ENCODE data around the gene NRIP3.
A peak's percentile ranks its signal among the peaks of the same experiment; 100 is the strongest.
"Not testable (repeated sequence)": the region's sequence is repeated elsewhere in the genome, so short reads cannot be mapped to it uniquely, and the experiment has no call there.

Gene NRIP3

DNA sequence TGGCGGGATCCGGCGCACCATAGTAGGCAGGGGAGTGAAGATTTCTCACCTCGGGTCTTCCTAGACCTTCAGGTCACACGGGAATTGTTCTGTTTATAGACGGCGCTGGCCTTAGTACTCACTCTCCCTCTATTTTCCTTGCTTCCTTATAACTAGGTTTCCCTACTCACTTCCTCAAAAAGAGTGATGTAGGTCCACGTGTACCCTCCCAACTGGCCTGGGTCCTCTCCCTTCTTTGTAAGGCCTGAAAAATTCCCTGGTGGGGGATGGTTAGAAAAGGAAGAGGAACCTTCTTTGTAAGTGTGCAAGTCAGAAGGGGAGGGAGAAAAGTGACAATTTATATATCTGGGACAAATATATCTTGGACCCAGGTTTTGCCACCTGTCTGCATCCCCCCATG lies 36.6 kb downstream of the NRIP3 start:
- no peak for DNase-seq

DNA sequence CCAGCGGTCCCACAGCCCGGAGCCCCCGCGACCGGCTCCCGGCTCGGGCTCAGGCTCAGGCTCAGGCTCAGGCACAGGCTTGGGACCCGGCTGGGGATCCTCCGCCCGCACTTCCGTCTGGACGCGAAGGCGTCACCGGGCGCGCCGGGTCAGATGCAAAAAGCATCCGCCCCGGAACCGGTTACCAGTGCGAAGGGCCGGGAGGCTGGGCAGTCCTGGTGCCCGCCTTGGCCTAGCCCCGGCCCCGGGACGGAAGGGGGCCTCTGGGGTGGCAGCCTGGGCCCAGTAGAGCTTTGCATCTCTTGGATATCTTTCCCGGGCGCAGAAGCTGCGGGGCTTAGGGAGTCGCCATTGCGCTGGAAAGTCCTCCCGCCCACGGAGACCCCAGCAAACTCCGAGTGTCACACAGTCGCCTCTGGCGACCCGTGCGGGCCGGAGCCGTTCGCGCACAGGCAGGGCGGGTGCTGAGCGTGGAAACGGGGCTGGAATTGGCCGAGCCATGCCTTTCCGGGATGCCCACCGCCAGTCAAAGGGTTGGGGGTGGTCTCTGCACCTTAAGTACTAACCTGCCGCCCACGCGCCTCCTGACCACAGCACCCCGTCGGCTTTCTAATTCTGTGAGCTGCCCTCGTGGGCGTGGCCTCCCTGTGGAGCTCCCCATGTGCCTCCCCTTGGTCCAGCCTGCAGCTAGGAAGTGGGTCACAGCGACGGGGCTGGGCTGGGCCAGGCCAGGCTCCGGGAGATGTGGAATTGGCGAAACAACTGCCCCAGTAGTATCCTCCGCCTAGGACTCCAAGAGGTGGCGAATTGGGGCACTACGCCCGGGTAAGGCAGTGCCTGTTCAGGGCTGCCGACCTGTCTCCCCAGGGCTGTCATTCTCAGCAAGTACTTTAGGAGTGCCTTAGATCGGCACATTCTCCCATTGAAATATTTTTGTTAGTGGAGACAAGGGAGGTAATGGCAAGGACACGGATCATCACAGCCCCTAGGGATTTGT lies 39.2 kb downstream of the NRIP3 start, which contains the start of gene TMEM9B:
Gene TMEM9B, minus strand, starts transcription at position 119 of the 997 bp plus-strand sequence. CDS start 129 bp downstream, outside the sequence.
- DNase-seq: peak; percentile 82

DNA sequence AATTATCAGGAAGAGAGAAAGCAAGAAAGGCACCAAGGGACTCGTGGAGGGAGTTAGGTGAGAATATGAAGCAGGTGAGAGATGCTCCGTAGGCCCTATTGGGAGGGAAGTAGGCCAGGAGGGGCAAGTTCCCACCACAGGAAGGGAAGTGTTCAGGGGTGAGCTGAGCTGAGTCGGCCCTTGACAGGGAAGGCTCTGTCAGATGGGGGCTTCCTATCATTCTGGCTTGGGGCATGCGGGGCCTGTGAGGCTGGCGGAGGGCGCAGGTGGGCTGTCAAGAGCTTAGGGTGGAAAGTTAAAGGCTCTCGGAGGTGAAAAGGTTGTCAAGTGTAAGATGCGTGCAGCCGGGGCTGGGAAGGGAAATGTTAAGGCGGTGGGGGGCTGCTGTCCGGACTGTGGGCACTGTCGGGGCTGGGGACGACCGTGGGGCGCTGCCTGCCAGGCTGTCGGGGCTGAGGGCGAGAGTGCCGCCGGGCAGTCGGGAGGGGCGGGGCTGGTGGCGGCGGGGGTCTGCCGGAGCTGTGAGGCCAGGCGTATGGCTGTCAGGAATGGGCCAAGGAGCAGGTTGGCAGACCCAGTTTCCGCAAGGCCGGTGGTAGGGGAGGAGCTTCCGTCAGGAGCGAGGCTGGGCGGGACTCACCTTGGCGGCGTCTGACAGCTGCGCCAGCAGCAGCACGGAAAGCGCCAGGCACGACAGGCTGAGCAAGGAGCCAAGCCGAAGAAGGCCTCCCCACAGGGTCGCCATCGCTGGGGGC lies 40.1 kb downstream of the NRIP3 start:
- DNase-seq: peak; percentile 85

DNA sequence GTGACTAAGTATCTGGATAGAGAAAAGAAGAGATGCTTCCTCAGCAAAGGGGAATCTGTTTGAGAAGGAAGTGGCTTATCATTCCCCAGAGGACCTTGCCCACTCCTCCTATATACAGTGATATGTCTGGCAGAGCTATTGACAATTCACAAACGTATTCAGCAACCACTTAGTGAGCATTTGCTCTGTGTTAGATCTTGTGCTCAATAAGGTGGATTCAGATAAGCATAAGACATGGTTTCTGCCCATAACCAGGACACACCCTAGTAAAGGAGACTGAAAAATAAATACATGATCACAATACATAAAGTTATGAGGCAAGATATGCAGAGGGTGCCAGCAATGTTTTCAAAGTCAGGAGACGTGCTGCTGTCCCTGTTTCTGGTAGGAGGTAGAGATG lies 41.0 kb downstream of the NRIP3 start:
- DNase-seq: no peak

DNA sequence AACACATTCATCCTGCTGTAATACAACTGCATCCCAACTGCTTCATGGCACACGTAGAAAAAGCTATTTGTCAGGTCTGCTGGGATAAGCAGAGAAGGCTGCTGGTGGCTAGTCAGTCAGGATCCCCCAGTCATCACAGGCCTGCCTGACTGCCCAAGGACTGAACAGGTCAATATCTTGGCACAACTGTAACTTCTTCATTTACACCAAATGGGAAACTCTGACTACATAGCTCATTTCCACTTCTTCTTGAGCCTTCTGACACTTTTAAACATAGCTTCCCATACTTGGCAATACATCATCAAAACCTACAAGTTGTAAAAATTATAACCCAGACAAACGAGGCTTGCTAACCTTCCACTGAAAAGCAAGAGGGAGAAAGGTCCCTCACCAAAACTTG lies 42.4 kb downstream of the NRIP3 start:
- no peak for DNase-seq

DNA sequence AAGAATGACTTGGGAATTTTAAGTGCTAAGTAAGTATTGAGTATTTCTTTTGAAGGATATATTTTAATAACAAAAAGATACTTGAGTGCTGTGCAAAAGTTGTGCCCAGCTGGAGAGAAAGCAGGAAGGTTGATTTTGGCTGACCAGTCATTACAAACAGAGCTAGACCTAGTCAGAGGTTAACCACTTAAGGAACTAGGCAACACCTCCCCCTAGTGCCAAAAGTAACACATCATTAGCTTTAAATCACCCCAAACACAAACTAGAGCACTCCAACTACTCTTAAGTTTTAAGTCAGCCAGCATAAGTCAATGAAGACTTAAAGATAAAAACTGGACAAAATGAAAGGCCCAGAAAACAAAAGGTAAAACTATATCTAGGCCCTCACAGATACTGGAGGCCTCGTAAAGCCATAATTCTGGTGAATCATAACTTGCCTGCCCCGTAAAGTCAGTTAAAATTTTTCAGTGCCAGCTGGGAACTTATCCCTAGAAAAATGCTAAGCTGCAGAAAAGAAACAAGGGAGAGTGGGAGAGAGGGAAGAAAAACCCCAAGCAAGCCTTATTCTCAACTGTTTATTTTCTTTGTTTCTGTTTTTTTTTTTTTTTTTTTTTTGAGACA lies 44.1 kb downstream of the NRIP3 start:
- peak; percentile 31 for DNase-seq

DNA sequence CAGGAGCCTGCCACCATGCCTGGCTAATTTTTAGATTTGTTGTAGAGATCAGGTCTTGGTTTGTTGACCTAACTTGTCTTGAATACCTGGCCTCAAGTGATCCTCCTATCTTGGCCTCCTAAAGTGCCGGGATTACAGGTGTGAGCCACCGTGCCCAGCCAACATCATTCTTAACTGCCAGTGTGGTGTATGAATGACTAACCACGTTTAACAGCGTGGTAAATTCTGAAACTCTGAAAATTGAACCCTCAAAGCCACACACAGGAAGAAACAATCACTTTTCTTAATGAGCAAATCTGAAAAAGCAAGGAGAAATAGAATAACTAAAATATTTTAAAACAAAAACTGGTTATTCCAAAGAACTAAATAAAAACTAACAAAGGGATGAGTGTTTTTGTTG lies 46.9 kb downstream of the NRIP3 start:
- no peak for DNase-seq

DNA sequence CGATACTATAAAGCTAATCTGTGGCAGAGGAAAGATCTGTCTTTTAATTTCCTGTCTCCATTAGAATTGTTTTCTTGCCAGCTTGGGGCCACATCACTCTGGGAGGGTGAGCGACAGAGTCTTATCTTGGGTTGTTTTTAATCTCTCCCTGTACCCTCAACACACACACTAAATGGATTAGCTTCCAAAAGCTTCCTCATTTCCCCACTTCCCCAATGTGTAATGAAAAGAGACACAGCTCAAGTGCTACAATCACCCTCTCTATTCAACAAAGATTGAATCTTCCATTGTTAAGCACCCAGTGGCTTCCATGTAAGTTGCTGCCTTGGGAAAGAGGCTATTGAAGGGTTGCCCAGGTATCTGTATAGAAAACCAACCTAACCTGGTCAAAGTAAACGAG lies 54.9 kb downstream of the NRIP3 start:
- DNase-seq: no peak

DNA sequence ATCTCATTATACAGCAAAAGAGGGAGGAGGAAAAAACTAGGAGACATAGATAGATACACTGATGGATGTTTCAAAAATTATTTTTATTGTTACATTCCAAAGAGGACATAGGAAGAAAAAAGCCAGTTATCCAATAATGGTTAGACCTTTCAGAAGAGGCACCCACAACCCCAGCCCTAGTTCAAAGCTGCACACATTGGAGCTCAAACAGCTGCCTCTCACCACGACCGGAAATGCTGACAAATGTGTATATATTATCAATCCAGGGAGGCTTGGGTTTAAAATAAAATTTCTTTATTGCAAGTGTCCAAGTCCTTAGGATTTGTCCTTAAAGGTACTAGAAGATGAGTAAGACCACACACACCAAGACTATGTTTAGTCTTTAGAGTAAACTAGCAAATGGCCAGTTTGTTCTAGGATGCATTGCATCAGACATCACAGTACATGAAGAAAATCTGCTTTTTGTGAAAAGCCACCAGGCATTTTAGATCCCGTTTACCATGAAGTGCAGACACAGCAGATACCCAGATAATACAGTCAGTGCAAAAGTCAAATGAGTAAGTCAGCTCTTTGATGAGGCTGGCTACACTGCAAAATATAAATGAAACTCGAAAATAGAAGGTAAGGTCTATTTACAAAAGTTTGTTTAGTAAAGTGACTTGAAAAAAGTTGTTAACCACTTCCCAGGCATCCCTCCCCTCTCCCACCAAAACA lies 56.4 kb downstream of the NRIP3 start:
- no peak for DNase-seq

DNA sequence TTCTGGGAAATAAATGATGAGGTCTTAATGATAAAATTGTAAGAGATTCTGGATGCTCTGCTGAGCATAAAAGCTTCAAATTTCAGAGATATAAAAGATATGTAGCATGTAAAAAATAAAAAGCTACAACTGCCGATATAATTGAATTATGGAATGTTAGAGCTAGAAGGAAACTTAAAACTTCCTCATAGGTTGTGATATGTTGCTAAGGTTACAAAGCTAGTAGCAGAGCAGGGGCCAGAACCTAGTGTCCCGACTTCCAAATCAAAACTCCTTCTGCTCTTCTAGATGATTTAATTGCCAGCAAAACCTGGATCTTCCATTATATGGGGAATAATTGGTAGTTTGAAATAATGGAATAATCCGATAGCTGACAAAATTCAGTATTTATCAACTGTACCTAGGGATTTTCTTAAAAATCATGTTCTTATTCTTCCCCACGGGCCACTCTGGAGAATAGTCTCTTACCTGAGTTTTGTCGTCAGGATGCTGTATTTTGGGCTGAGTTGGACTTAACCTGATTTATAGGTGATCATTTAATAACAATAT lies 61.2 kb downstream of the NRIP3 start, which contains the start of gene ASCL3:
Gene ASCL3, minus strand, starts transcription at position 499 of the 549 bp plus-strand sequence. CDS start 4,855 bp downstream, outside the sequence.
- DNase-seq: no peak

DNA sequence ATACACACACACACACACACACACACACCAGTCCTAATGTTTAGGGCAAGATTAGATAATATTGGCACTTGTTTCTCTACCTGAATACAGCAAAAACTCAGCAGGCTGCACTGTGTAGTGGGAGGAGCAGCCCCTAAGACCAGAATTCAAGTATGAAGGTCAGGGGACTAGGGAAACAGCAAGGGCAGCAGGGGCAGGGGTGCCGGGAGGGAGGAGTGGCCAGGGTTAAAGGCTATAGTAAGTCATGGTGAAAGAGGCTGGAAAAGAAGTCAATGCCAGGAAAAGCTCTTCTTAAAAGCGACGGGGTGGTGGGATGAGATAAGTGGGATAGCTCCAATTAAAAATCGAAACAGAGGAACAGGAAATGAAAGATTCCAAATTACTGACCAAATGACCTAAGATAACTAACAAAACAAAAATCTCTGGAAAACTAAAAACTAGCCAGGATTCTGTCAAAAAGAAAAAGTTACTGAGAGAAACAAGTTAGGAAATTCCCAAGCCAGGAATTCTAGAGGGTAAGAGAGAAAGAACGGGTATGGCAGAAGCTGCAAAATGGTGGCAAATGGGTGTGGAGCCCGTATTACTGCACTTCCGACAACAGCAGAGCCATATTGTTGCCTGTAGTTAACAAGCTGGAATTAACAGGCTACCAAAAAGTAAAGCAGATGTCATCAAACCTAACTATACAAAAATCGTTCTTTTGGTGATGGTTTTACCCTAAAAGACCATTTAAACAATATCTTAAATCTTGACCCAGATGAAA lies 62.3 kb downstream of the NRIP3 start:
- DNase-seq: no peak

DNA sequence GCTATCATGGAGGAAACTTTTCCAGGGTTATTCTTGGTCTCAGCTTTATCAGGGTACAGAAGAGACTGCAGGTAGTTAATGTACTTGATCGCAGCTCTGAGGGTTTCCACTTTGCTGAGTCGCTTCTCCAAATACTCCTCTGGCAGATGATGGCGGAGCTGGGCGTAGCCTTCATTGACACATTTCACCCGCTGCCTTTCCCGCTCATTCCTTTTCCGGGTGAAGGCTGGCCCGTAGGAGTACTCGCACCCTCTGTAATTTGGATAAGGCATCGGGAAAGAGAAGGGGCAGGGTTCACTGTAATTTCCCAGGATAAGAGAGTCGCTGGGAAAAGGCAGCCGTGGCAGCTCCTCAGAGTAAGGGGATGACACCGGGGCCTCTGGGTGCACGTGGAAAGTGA lies 66.1 kb downstream of the NRIP3 start:
- DNase-seq: no peak

DNA sequence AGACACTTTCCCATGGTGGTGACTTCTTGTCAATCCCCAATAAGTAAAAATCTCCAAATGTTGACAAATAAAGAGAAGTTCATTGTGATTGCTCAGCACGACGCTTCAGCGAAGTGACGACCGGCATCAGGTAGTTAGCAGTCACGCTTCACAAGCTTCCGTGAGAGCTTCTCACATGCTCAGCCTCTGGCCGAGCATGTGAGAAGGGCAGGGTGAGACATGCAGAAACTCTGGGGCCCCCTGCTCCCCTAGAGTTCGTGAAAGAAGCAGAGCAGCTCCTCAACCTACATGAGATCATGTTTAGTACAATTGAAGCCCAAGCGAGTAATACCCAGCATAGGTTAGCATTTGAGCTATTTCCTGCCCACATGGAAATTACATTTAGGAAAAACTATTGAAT lies 66.6 kb downstream of the NRIP3 start:
- DNase-seq: no peak

DNA sequence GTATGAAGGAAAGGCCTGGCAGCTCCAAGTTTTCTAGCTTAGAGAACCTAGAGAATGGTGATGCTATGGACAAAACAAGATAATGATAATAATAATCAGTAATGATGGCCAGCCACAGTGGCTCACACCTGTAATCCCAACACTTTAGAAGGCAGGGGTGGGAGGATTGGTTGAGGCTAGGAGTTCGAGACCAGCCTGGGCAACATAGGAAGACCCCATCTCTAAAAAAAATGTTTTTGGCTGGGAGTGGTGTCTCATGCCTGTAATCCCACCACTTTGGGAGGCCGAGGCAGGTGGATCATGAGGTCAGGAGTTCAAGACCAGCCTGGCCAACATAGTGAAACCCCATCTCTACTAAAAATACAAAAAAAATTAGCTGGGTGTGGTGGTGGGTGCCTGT lies 68.0 kb downstream of the NRIP3 start:
- DNase-seq: not testable (repeated sequence)

DNA sequence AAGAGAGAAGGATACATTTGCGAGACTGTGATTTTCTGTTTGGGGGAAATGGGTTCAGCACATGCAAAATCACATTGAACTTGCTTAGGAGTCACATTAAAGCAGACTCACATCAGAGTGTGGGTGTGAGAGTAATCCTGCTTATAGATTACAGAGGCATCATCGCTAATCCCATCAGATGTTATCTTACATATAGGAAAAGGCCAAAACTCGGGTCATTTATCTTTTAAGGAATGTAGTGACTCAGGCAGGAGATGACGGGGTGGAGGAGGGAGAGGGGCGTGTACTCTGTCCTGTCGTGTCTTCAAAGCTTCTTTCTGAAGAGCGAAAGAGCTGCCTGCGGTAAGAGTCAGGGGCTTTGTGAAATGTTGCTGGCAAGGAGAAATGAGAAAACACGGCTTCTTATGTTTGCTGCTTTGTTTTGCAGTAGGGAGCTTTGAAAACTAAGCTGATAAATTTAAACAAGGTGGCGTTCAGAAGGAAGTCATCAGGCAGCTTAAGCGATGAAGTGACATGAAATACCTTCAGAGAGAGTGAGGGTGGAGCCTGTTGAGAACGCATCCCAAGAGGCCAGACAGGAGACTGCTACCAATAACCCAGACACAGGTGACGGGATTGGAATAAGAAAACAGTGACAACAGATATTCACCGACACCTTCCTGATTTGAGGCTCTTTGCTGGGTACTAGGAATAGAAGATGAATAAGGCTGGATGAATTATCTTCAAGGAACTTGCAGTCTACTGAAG lies 68.9 kb downstream of the NRIP3 start:
- DNase-seq: no peak

DNA sequence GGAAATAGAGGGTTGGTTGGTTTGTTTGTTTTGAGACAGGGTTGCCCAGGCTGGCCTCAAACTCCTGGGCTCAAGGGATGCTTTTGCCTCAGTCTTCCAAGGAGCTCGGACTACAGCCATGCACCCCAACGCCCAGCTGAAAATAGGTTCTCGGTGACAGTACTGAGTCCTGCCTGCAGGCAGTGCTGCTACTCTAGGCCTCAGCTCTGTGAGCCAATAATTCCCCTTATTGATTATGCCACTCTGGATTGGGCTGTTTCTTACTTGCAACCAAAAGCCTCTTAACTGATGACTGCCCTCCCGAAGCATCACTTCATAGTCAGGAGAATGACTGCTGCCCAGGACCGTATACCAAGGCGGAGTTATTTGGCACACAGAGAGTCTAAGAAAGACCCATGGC lies 69.9 kb downstream of the NRIP3 start:
- no peak for DNase-seq

DNA sequence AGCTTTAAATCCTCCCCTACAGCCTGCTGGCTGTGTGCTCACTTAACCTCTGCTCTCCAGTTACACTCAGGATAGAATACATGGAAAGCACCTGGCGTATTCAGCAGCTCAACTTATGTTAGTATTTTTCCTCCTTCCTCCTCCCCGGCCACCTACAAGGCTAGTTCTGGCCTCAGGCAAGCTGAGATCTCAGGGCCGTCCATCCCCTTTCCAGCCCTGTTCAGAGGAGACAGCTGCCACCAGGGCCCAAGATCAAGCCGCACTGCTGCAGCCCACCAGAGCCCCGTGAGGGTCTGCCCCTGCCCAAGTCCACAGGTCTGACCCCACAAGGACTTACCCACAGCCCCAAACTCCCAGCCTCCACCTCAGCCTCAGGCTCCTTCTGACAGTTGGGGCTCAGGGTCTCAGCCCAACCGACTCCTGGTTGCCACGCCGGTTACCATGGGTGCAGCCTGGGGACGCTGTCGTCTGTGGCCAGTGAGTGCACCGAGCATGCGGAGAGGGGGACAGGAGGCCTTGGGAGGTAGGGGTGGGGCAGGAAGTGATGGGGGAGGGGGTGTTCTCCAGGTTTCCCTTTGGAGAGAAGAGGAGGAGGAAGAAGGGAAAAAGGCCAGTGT lies 71.1 kb downstream of the NRIP3 start, which contains the start of gene C11orf16:
Gene C11orf16, minus strand, starts transcription at position 384 of the 617 bp plus-strand sequence. CDS start 639 bp downstream, outside the sequence.
- DNase-seq: no peak

Measured in CD4-positive, alpha-beta T cell treated with Interleukin-6 for 4 hours (primary cell).